GM12872 (cell line): ENCODE data around the gene CCDC134.

Source experiments
- TF ChIP-seq, protein P1 (sequence below): IDR thresholded peaks from 3 replicates; pipeline ENCODE4 v1.5.1; 2011; ENCODE audit warnings: low read depth, mild to moderate bottlenecking, low read length, moderate library complexity; ENCODE audit not compliant: insufficient read depth

CCDC134 gene

DNA sequence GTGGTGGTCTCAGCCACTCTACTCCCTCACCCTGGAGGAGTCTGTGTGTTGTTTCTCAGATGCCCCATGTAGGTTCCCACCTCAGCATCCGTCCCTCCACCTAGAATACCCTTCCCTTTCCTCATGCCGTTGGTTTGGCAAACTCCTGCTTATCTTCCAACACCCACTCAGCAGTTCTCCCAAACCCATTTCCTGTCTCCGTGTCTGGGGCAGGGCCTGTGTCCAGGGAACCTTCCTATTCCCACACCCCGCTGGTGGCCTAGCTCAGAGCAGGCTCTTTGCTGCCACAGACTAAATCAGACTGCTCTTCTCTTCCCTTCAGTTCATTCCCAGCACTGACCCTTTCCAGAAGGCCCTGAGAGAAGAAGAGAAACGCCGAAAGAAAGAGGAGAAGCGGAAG lies 24.9 kb downstream of the CCDC134 start:
- TF ChIP-seq, protein P1, sequence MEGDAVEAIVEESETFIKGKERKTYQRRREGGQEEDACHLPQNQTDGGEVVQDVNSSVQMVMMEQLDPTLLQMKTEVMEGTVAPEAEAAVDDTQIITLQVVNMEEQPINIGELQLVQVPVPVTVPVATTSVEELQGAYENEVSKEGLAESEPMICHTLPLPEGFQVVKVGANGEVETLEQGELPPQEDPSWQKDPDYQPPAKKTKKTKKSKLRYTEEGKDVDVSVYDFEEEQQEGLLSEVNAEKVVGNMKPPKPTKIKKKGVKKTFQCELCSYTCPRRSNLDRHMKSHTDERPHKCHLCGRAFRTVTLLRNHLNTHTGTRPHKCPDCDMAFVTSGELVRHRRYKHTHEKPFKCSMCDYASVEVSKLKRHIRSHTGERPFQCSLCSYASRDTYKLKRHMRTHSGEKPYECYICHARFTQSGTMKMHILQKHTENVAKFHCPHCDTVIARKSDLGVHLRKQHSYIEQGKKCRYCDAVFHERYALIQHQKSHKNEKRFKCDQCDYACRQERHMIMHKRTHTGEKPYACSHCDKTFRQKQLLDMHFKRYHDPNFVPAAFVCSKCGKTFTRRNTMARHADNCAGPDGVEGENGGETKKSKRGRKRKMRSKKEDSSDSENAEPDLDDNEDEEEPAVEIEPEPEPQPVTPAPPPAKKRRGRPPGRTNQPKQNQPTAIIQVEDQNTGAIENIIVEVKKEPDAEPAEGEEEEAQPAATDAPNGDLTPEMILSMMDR = no peak

DNA sequence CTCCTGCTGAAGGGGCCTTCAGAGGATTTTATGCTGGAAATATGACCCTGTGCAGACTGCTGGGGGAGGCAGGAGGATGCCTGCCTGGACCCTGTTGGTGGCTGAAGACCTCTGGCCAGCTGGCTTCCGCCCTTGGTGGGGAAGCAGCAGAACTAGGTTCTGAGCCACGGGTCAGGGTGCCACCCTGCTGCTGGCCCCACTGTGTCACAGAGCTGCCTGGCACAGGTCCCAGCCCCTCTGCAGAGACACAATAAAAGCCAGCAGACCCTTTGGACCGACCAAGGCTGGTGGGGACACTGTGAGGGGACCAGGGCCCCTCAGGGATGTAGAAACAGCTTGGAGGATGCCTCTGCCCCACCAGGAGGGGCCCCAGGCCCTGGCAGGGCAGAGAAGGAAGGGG lies 25.5 kb downstream of the CCDC134 start:
- TF ChIP-seq, protein P1 = no peak

DNA sequence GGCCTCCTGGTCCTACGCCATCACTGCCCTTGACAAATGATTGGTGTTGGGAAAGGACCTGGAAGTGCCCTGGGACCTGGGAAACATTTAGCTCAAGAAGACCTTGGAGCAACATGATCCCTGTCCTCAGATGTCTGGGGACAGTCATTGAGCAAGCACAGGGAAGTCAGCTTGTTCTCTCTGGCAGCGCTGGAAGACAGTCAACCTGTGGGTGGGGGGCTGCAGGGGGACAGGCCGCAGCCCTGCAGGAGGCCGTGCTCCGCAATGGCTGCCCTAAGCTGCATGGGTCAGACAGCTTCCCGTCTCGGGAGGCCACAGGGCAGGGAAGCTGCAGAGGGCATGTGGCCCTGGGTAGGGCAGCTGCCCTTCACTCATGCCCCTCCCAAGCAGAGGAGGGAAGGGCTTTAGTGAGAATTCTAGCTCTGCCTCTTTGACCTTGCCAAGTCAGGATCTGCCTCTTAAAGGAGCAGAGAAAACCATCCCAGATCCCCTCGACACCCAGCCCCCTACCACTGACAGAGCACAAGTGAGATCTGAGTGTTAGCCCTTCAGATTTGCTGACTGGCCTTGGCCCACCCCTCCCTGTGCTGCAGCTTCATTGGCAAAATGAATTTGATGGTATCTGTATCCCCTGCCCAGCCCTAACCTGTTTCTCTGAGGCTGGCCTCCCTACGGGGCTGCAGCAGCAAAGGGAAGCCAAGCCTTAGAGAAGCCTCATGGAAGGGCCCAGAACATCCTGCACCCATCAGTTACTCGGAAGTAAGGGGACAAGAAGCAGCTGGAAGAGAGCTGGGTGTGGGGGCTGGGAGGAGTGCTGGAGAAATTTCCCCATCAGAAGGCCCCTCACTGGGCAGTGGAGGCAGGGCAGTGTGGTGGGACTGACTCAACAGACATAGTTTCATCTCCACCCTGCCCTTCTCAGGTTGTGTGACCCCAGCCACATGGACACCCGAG lies 26.2 kb downstream of the CCDC134 start:
- TF ChIP-seq, protein P1 = no peak

DNA sequence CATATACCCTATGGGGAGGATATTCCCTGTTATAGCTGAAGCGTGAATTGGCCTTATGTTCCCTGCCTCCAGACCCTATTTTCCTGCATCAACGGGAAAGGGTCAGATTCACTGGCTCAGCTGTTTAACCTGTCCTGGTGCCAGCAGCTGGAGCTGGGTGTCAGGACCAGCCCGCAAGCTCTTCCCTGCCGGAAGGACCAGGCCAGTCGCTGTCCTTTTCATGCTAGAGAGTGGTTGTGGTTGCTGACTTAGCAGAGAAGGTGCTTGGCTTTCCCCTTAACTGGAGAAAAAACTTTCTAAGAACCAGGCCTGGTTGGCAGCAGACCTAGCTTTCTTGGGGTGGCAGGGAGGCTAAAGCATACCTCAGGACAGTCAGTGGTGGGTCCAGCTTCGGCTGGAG lies 27.2 kb downstream of the CCDC134 start:
- TF ChIP-seq, protein P1 = no peak

DNA sequence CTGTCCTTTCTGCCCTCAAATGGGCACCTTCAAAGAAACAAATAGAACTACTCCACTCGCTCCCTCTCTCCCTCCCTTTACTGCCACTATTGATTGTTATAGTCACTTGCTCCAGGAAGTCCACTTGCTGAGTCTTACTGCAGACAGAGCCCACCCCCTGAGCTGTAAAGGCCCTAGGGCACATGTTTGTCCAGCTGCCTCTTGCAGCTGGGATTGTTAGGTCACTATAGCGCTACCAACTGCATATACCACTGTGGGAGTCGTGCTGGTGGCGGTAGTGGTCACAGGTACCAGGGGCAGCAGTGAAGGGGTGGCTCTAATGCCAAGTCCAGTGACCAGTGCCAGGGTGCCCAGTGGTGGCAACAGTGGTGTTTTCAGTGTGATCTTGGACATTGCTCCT lies 28.0 kb downstream of the CCDC134 start:
- TF ChIP-seq, protein P1 = no peak

DNA sequence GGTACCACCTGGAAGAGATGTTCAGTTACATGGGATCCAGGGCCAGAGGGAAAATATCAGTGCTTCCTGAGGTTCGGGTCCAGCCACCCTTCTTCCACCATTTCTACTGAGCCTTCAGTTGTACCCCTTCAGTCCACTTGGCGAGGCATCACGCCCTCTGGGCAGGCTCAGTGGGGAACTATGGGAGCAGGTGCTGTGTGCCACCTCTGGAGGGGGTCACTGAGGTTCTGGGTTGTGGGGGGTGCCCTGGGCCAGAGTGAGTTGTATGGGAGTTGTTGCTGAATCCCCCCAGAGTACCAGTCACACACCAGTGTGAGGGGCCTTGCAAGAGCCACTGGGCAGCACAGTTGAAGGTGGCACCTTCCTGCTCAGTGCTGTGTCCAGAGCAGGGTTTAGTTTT lies 29.7 kb downstream of the CCDC134 start:
- TF ChIP-seq, protein P1 = no peak

DNA sequence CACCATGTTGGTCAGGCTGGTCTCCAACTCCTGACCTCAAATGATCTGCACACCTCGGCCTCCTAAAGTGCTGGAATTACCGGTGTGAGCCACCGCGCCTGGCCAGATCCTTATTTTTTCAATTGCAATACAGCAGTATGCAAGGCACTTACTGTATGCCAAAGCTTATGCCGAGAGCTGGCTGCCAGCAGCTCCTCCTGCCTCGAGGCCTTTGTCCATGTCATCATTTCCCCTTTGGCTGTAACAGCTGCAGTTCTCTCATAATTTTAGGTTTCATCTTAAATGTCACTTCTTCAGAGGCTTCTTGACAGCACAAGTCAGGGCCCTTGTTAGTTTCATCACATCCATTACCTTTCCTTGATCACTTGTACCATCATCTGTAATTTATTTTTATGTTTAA lies 30.9 kb downstream of the CCDC134 start:
- TF ChIP-seq, protein P1 = no peak
